ENCODE data around the gene USP51. TPM values are rescaled to one million over a fixed set of nuclear protein-coding genes. Genes with fewer than 3 reads are reported as not detected.
"Not testable (repeated sequence)": the region's sequence is repeated elsewhere in the genome, so short reads cannot be mapped to it uniquely, and the experiment has no call there.

Gene USP51
- total RNA-seq, 1 donor from 2014 or later = 2.2 TPM

DNA sequence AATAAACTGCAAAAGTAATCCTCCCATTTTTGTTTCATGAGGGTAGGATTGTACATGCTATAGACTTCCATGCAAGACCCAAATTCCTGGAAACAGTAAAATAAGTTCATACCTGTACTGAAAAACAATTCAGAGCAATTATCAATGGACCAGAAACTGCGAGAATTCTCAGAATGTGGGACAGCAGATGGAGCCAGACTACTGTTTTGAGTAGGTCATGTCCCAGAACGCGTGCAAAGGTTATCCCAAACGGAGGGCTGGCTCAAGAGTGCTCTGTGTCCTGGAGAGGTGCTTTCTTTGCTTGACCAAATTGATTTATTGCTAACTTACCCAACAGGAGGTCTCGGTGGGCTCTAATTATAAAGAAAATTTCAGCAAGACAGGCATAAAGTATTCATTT, 39.4 kb downstream of the USP51 start:
- H3K4me3 Mint-ChIP-seq (ENCODE audit: unreplicated experiment) = no peak overlapping the region

DNA sequence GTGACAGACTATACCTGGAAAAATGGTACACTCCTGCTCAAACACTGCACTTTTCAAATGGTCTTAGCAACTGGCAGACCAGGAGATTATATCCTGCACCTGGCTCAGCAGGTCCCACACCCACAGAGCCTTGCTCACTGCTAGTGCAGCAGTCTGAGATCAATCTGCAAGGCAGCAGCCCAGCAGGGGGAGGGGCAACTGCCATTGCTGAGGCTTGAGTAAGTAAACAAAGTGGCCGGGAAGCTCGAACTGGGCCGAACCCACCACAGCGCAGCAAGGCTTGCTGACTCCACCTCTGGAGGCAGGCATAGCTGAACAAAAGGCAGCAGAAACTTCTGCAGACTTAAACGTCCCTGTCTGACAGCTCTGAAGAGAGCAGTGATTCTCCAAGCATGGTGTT, 46.2 kb downstream of the USP51 start:
- not testable (repeated sequence) for H4K20me1 ChIP-seq (ENCODE audit: insufficient read depth, low read length); H3K79me2 ChIP-seq (ENCODE audit: insufficient read depth, low read length); H3K27ac ChIP-seq (ENCODE audit: low read depth, low read length); H3K9me3 ChIP-seq (ENCODE audit: insufficient read depth, low read depth, low read length); H3K4me2 ChIP-seq (ENCODE audit: low read length); H3K36me3 Mint-ChIP-seq (ENCODE audit: low read depth, unreplicated experiment); H3K27ac Mint-ChIP-seq (ENCODE audit: unreplicated experiment); H3K27me3 ChIP-seq (ENCODE audit: insufficient read depth, low read length); DNase-seq (ENCODE audit: low read depth); H3K4me1 ChIP-seq (ENCODE audit: insufficient read depth, low read length); H3K36me3 ChIP-seq (ENCODE audit: insufficient read depth, low read length); H3K4me1 Mint-ChIP-seq (ENCODE audit: low read depth, unreplicated experiment); H3K4me3 Mint-ChIP-seq (ENCODE audit: unreplicated experiment); H3K9ac ChIP-seq (ENCODE audit: low read length); FAIRE-seq; H3K9me3 Mint-ChIP-seq (ENCODE audit: unreplicated experiment); H3K4me3 ChIP-seq (ENCODE audit: insufficient read depth, low read depth, low read length); H2AFZ ChIP-seq (ENCODE audit: low read depth, low read length)
- peaks cover 22% of the 10 kb centered on the region for H3K27me3 Mint-ChIP-seq (ENCODE audit: low read depth, unreplicated experiment)

More for the DNA sequence above, 39.4 kb downstream of the USP51 start:
- Histone ChIP-seq H3K4me2 (ENCODE audit: low read length) (no peak overlapping the region), H3K27me3 (ENCODE audit: insufficient read depth, low read length) (no peaks in the 10 kb centered on the region), H3K79me2 (ENCODE audit: insufficient read depth, low read length) (peaks cover 10% of the 10 kb centered on the region), H3K9me3 (ENCODE audit: insufficient read depth, low read depth, low read length) (no peaks in the 10 kb centered on the region), H3K36me3 (ENCODE audit: insufficient read depth, low read length) (no peaks in the 10 kb centered on the region), H2AFZ (ENCODE audit: low read depth, low read length) (no peak overlapping the region), H4K20me1 (ENCODE audit: insufficient read depth, low read length) (no peaks in the 10 kb centered on the region), H3K9ac (ENCODE audit: low read length) (no peak overlapping the region), H3K4me3 (ENCODE audit: insufficient read depth, low read depth, low read length) (no peak overlapping the region), H3K4me1 (ENCODE audit: insufficient read depth, low read length) (no peaks in the 10 kb centered on the region), H3K27ac (ENCODE audit: low read depth, low read length) (no peak overlapping the region)
- Mint-ChIP-seq H3K27me3 (ENCODE audit: low read depth, unreplicated experiment) (peaks cover 14% of the 10 kb centered on the region), H3K4me1 (ENCODE audit: low read depth, unreplicated experiment) (peaks cover 3% of the 10 kb centered on the region), H3K9me3 (ENCODE audit: unreplicated experiment) (no peaks in the 10 kb centered on the region), H3K27ac (ENCODE audit: unreplicated experiment) (no peak overlapping the region), H3K36me3 (ENCODE audit: low read depth, unreplicated experiment) (no peaks in the 10 kb centered on the region)
- TF ChIP-seq, protein P1, sequence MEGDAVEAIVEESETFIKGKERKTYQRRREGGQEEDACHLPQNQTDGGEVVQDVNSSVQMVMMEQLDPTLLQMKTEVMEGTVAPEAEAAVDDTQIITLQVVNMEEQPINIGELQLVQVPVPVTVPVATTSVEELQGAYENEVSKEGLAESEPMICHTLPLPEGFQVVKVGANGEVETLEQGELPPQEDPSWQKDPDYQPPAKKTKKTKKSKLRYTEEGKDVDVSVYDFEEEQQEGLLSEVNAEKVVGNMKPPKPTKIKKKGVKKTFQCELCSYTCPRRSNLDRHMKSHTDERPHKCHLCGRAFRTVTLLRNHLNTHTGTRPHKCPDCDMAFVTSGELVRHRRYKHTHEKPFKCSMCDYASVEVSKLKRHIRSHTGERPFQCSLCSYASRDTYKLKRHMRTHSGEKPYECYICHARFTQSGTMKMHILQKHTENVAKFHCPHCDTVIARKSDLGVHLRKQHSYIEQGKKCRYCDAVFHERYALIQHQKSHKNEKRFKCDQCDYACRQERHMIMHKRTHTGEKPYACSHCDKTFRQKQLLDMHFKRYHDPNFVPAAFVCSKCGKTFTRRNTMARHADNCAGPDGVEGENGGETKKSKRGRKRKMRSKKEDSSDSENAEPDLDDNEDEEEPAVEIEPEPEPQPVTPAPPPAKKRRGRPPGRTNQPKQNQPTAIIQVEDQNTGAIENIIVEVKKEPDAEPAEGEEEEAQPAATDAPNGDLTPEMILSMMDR (IDR thresholded peaks at IDR 0.05; ENCODE audit: insufficient read depth, low read depth, low read length) = no peak
- TF ChIP-seq EZH2 (IDR thresholded peaks at IDR 0.05; ENCODE audit: insufficient read depth, low read length) = no peak
- FAIRE-seq = no peak
- DNase-seq (ENCODE audit: low read depth) = no peak

Small RNAs within 50 kb of the gene (microRNA-seq; reads per million reads assigned to microRNA genes)
- gene MIR4536-1 (not detected), gene MIR4536-2 (not detected)

Other genes starting within 250 kb of the USP51 start
- gene PAGE3, start 224.9 kb downstream of the USP51 start, total RNA-seq = not detected in 2 replicates
- 15.1 and 15.4 TPM in 2 replicates for gene MAGEH1, start 37.7 kb downstream of the USP51 start, total RNA-seq
- gene FOXR2, start 133.6 kb upstream of the USP51 start, total RNA-seq = not detected in 2 replicates
- gene RRAGB, start 227.9 kb upstream of the USP51 start, total RNA-seq = 13.0 and 13.5 TPM in 2 replicates